K562 (cell line): ENCODE results near the gene SLC7A10. TPM values are rescaled to one million over a fixed set of nuclear protein-coding genes. Genes with fewer than 3 reads are reported as not detected.
A peak's percentile ranks its signal among the peaks of the same experiment; 100 is the strongest.

Source experiments
- ATAC-seq: fragments of 200-7000 bp; cut with Tn5 transposase; 3 replicates; pipeline ENCODE4 v1.9.1; 2020; ENCODE audit warnings: moderate library complexity
- BruUV-seq: library from RNA; stranded (reverse); fragments of 400-500 nt; replicated peaks from 2 replicates; lab custom pipeline; 2021; lab: Mats Ljungman, UMichigan
- CTCF ChIA-PET: fragments of 300-600 bp; formaldehyde crosslinking; extraction: SDS; loops from one replicate; lab custom pipeline; 2021; ENCODE audit warnings: low intra/inter-chr PET ratio; lab: Yijun Ruan, JAX
- POLR2A ChIA-PET: fragments of 300-600, 350-650 bp; sonication (Branson Sonifier 250); formaldehyde crosslinking; extraction: SDS; loops from one replicate; lab custom pipeline; 2021; ENCODE audit warnings: antibody characterized with exemption, inconsistent platforms; lab: Yijun Ruan, JAX
- DNase-seq, 4 experiments: peaks; one replicate each; pipeline versions ENCODE4 v3.0.0 to v3.0.0-alpha.2; 2011 to 2018; ENCODE audit warnings: low spot score in 3 of 4, mixed read lengths in 3 of 4; ENCODE audit errors: extremely low read depth in 1 of 4
- FAIRE-seq: peaks from 2 replicates; lab custom pipeline; 2011; peaks lifted over from hg19 to GRCh38; lab: Jason Lieb, UNC
- H2AFZ ChIP-seq: 2 replicates; pipeline ENCODE4 v1.6.0; 2011; ENCODE audit warnings: low read depth, low read length, control low read depth, inconsistent platforms
- H3K27ac ChIP-seq: fragments of 200-600 bp; 3 replicates; pipeline ENCODE4 v1.8.0; 2011; ENCODE audit warnings: low read depth, mild to moderate bottlenecking, control low read depth, inconsistent platforms, low read length, moderate library complexity, mixed read lengths; ENCODE audit errors: extremely low read depth
- H3K27me3 ChIP-seq, 2 experiments: fragments of 300-600 bp in 1 of 2; 2 replicates in 1 of 2; 3 replicates in 1 of 2; pipeline versions ENCODE4 v1.6.0 to v1.8.0; 2011; ENCODE audit warnings: inconsistent platforms in 2 of 2, low read length in 2 of 2, mild to moderate bottlenecking in 1 of 2, mixed read lengths in 1 of 2, moderate library complexity in 1 of 2; ENCODE audit not compliant: control insufficient read depth in 2 of 2, insufficient read depth in 2 of 2
- H3K36me3 ChIP-seq: fragments of 300-600 bp; 3 replicates; pipeline ENCODE4 v1.8.0; 2011; ENCODE audit warnings: mild to moderate bottlenecking, low read length, inconsistent platforms; ENCODE audit not compliant: control insufficient read depth, insufficient read depth
- H3K4me1 ChIP-seq, 2 experiments: fragments of 200-600 bp in 1 of 2; replicated peaks in 1 of 2; 2 replicates in 1 of 2; 3 replicates in 1 of 2; pipeline versions ENCODE4 v1.5.1 to v1.8.0; 2011; ENCODE audit warnings: inconsistent platforms in 2 of 2, low read length in 2 of 2, mild to moderate bottlenecking in 1 of 2, mixed read lengths in 1 of 2, moderate library complexity in 1 of 2; ENCODE audit not compliant: control insufficient read depth in 2 of 2, insufficient read depth in 2 of 2
- H3K4me2 ChIP-seq: 2 replicates; pipeline ENCODE4 v1.6.1; 2011; ENCODE audit warnings: low read length, control low read depth, inconsistent platforms, mixed read lengths; ENCODE audit not compliant: insufficient read depth
- H3K4me3 ChIP-seq: fragments of 200-600 bp; sonication (generic), shearing (Covaris generic); 2 replicates; pipeline ENCODE4 v1.5.1; 2016; ENCODE audit warnings: control low read depth, inconsistent platforms
- H3K79me2 ChIP-seq: fragments of 200-600 bp; 3 replicates; pipeline ENCODE4 v1.8.0; 2011; ENCODE audit warnings: low read length, inconsistent platforms; ENCODE audit not compliant: control insufficient read depth, insufficient read depth
- H3K9ac ChIP-seq, 2 experiments: 2 replicates each; pipeline versions ENCODE4 v1.6.0 to v1.6.1; 2011; ENCODE audit warnings: low read depth in 2 of 2, low read length in 2 of 2, control low read depth in 1 of 2, inconsistent platforms in 1 of 2, mild to moderate bottlenecking in 1 of 2, mixed read lengths in 1 of 2; ENCODE audit not compliant: insufficient read depth in 1 of 2
- H3K9me1 ChIP-seq: one replicate; pipeline ENCODE4 v1.6.0; 2011; ENCODE audit warnings: inconsistent platforms, mild to moderate bottlenecking, low read length, moderate library complexity; ENCODE audit not compliant: control insufficient read depth, insufficient read depth
- H3K9me3 ChIP-seq: replicated peaks from 2 replicates; pipeline ENCODE4 v1.5.1; 2011; ENCODE audit warnings: low read depth, low read length, inconsistent platforms; ENCODE audit not compliant: control insufficient read depth, insufficient read depth
- H4K20me1 ChIP-seq: replicated peaks from 2 replicates; pipeline ENCODE4 v1.6.1; 2011; ENCODE audit warnings: low read length, inconsistent platforms, mixed read lengths; ENCODE audit not compliant: control insufficient read depth, insufficient read depth
- EHMT2 ChIP-seq: fragments of 450-650 bp; IDR thresholded peaks from 2 replicates; pipeline ENCODE4 v1.6.1; 2018; ENCODE audit warnings: antibody characterized with exemption
- IRF2 ChIP-seq: sonication (generic); formaldehyde crosslinking; IDR thresholded peaks from 2 replicates; pipeline ENCODE4 v1.8.1; 2022; ENCODE audit warnings: mild to moderate bottlenecking, missing genetic modification reagents
- NCOA4 ChIP-seq: fragments of 450-650 bp; IDR thresholded peaks from 2 replicates; pipeline ENCODE4 v1.6.1; 2018; ENCODE audit warnings: mild to moderate bottlenecking; ENCODE audit not compliant: partially characterized antibody
- NCOA6 ChIP-seq: fragments of 450-650 bp; IDR thresholded peaks from 2 replicates; pipeline ENCODE4 v1.6.1; 2017; ENCODE audit warnings: mild to moderate bottlenecking
- NFATC3 ChIP-seq: fragments of 450-650 bp; IDR thresholded peaks from 2 replicates; pipeline ENCODE4 v1.6.1; 2017; ENCODE audit warnings: mild to moderate bottlenecking
- RAD51 ChIP-seq: fragments of 450-650 bp; IDR thresholded peaks from 2 replicates; pipeline ENCODE4 v1.7.1; 2016; ENCODE audit warnings: low read depth, mild to moderate bottlenecking, borderline replicate concordance
- SIN3A ChIP-seq, 2 experiments: fragments of 150-350 bp in 1 of 2; IDR thresholded peaks; 2 replicates each; pipeline ENCODE4 v1.6.1; 2011 to 2016; ENCODE audit warnings: borderline replicate concordance in 2 of 2, low read depth in 2 of 2, low read length in 2 of 2, mild to moderate bottlenecking in 2 of 2, moderate library complexity in 2 of 2; ENCODE audit not compliant: control insufficient read depth in 1 of 2
- SNIP1 ChIP-seq: fragments of 450-650 bp; IDR thresholded peaks from 2 replicates; pipeline ENCODE4 v1.7.1; 2017; ENCODE audit warnings: low read depth, mild to moderate bottlenecking
- SPI1 ChIP-seq: IDR thresholded peaks from 2 replicates; pipeline ENCODE4 v1.6.1; 2011; ENCODE audit warnings: low read depth, low read length, control low read depth, borderline replicate concordance
- STAG1 ChIP-seq: sonication (generic); formaldehyde crosslinking; IDR thresholded peaks from 2 replicates; pipeline ENCODE4 v1.5.0; 2020; ENCODE audit warnings: missing genetic modification reagents, borderline replicate concordance
- TBP ChIP-seq: optimal IDR thresholded peaks from 2 replicates; pipeline ENCODE3; 2011; ENCODE audit warnings: low read depth, low read length, improper control_type of control experiment
- XRCC3 ChIP-seq: fragments of 450-650 bp; IDR thresholded peaks from 2 replicates; pipeline ENCODE4 v1.6.1; 2017; ENCODE audit warnings: mild to moderate bottlenecking, moderate library complexity
- ZNF311 ChIP-seq: fragments of 250-450 bp; sonication (Bioruptor Pico); IDR thresholded peaks from 2 replicates; pipeline ENCODE4 v1.4.0; 2020; ENCODE audit warnings: mild to moderate bottlenecking, moderate library complexity
- ZNF551 ChIP-seq: fragments of 250-450 bp; sonication (Bioruptor Pico); IDR thresholded peaks from 2 replicates; pipeline ENCODE4 v1.5.0; 2021; ENCODE audit warnings: mild to moderate bottlenecking, moderate library complexity
- ZNF583 ChIP-seq: fragments of 250-450 bp; sonication (Bioruptor Pico); IDR thresholded peaks from 2 replicates; pipeline ENCODE4 v1.4.0; 2020
- WGBS: fragments of 100-300 bp; shearing (Covaris generic); methylation state at CpG from one replicate; pipeline ENCODE4 v1.1.6; 2016; ENCODE audit warnings: low coverage, mixed read lengths; ENCODE audit not compliant: insufficient coverage; ENCODE audit errors: missing lambda C conversion rate; 5-methylcytosine and 5-hydroxymethylcytosine counted together
- in situ Hi-C: fragments of 300-500 bp; cut with MboI; formaldehyde crosslinking; loops from 4 replicates; pipeline ENCODE4 v1.15.0; 2018; ENCODE audit warnings: inconsistent platforms, mixed read lengths
- intact Hi-C: fragments of 100-400 bp; cut with micrococcal nuclease; formaldehyde crosslinking; loops from 2 replicates; pipeline ENCODE4 v1.14.2; 2022
- polyA plus RNA-seq, 8 experiments: library from polyadenylated mRNA; depleted of rRNA in 4 of 8; stranded (reverse) in 5 of 8; unstranded in 3 of 8; fragments of >200 nt; fragmentation: Nextera tagmentation in 2 of 8; fragmentation: Illumina TruSeq in 1 of 8; extraction: Ambion mirVana in 2 of 8; extraction: Trizol in 1 of 8; gene quantifications; 2 replicates each; pipeline versions ENCODE4 v1.2.1 to v1.2.3, GENCODE V29; 2011 to 2014; ENCODE audit warnings: inconsistent platforms in 1 of 8, missing spikeins in 1 of 8
- total RNA-seq, 7 experiments: library from RNA; depleted of rRNA in 6 of 7; stranded (reverse); fragments of >200 nt in 6 of 7; fragmentation: Illumina TruSeq in 2 of 7; extraction: Trizol in 2 of 7; gene quantifications; 2 replicates each; pipeline versions ENCODE4 v1.2.1 to v1.2.3, GENCODE V29; 2011 to 2021; ENCODE audit warnings: low replicate concordance in 1 of 7
- TF ChIP-seq, protein P1 (sequence below), 2 experiments: fragments of 250-450 bp in 1 of 2; fragments of 450-650 bp in 1 of 2; sonication (Bioruptor Pico) in 1 of 2; IDR thresholded peaks; 2 replicates each; pipeline versions ENCODE4 v1.6.1 to v1.8.0; 2016 to 2021; ENCODE audit warnings: mild to moderate bottlenecking in 2 of 2, moderate library complexity in 2 of 2, missing compliant biosample characterization in 1 of 2, missing genetic modification characterization in 1 of 2

SLC7A10 gene
- total and polyA plus RNA-seq, 9 of the 15 experiments (the other 6 are each of a cell fraction or from before 2014, with no cell fraction given), result 0.07 TPM; not detected in 8

GRCh38 chr19:33263325-33264023 is 37.8 kb upstream of the SLC7A10 start (continued):
- TF ChIP-seq STAG1 (no peak), IRF2 (CRISPR knock-in tag) (no peak)

- Histone ChIP-seq H3K4me3 (no peak overlapping the region), H4K20me1 (no peaks in the 10 kb centered on the region), H3K27me3 (peaks cover 0 to 34% of the 10 kb centered on the region in 2 experiments; a peak in 2 of 5 replicates), H3K9me3 (no peaks in the 10 kb centered on the region), H3K4me2 (no peak overlapping the region), H3K36me3 (no peaks in the 10 kb centered on the region), H3K27ac (no peak overlapping the region), H3K4me1 (peaks cover 5 to 25% of the 10 kb centered on the region in 2 experiments; a peak in 4 of 5 replicates), H3K9me1 (no peaks in the 10 kb centered on the region), H3K9ac (no peak overlapping the region), H2AFZ (no peak overlapping the region), H3K79me2 (no peaks in the 10 kb centered on the region)
- no TSS peak for BruUV-seq
- TF ChIP-seq TBP (no peak), SNIP1 (no peak), XRCC3 (no peak), NFATC3 (no peak), ZNF551 (CRISPR knock-in tag) (no peak), SPI1 (no peak), NCOA4 (no peak), ZNF311 (CRISPR knock-in tag) (no peak), NCOA6 (no peak), SIN3A (IDR thresholded peaks at IDR 0.05; ENCODE audit: borderline replicate concordance in 2 of 2, control insufficient read depth in 1 of 2, low read depth in 2 of 2, low read length in 2 of 2) (no peak), ZNF583 (CRISPR knock-in tag) (no peak), EHMT2 (no peak), RAD51 (no peak)
- TF ChIP-seq, protein P1, sequence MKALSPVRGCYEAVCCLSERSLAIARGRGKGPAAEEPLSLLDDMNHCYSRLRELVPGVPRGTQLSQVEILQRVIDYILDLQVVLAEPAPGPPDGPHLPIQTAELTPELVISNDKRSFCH (CRISPR knock-in tag; IDR thresholded peaks at IDR 0.05), result no peak
- TF ChIP-seq, protein P1 (tag; IDR thresholded peaks at IDR 0.05), result no peak
- WGBS, result 12% methylated on average over 14 of the region's 14 CpGs
- no peak for DNase-seq
- peak; percentile 50 for ATAC-seq
- in situ Hi-C loops (no loop called here), intact Hi-C loops (no loop called here)
- FAIRE-seq, result no peak
- ChIA-PET POLR2A (interaction anchor here (0.6 to 1.0 kb wide), 2 partner anchors 158 to 230 kb away, joined by 3 read pairs; no protein-coding TSS in a partner anchor), CTCF (no interaction called here)
Measured at GRCh38 chr19:33261511-33262189, 36.0 kb upstream of the SLC7A10 start.
